KOPT-K1 (cell line): ENCODE results near the gene SHISAL1.

ENCODE experiments used
- H3K27ac ChIP-seq: fragments of 200-600 bp; sonication (generic); 2 replicates; pipeline ENCODE4 v1.5.1; 2016; ENCODE audit warnings: antibody characterized with exemption, mild to moderate bottlenecking, low read depth, low read length; ENCODE audit not compliant: poor library complexity, severe bottlenecking
- H3K36me3 ChIP-seq: fragments of 200-600 bp; sonication (generic); 2 replicates; pipeline ENCODE4 v1.5.1; 2017; ENCODE audit warnings: antibody characterized with exemption, mild to moderate bottlenecking, low read length, moderate library complexity; ENCODE audit not compliant: insufficient read depth
- H3K9me3 ChIP-seq: fragments of 200-600 bp; sonication (generic); 2 replicates; pipeline ENCODE4 v1.5.1; 2017; ENCODE audit warnings: antibody characterized with exemption, low read length, mild to moderate bottlenecking; ENCODE audit not compliant: insufficient read depth, poor library complexity, severe bottlenecking

Gene SHISAL1

DNA sequence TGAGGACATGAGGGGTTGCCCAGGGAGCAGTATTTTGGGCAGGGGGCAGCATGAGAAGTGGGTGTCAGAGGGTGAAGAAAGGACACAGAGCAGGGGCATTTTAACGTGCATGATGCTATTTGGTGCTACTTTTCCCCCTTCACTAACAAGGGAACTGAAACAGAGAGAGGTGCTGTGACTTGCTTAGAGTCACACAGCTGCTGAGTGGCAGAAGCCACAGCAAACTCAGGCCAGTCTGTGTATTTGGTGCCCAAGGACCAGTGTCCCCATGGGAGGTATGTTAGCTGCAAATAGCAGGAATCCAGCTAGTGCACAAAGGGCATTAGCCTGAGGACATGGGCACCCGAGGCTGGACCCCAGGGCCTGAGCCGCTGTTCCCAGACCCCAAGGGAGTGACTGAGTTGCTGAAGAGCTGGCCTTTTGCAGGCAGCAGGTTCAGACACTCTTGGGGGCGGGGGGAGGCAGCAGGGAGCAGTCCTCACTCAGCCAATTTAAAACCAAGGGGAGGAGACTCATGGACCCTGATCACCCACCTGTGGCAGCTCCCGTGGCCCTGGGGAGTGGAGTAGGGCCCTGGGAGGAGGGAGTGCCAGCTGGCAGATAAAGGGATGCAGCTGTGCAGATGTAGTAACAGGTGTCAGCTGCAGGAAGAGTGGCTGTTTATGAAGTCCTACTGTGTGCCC, 117.4 kb downstream of the SHISAL1 start:
- H3K27ac ChIP-seq, result no peak overlapping the region
- H3K36me3 ChIP-seq, result peaks cover 32% of the 10 kb centered on the region
- H3K9me3 ChIP-seq, result no peaks in the 10 kb centered on the region

DNA sequence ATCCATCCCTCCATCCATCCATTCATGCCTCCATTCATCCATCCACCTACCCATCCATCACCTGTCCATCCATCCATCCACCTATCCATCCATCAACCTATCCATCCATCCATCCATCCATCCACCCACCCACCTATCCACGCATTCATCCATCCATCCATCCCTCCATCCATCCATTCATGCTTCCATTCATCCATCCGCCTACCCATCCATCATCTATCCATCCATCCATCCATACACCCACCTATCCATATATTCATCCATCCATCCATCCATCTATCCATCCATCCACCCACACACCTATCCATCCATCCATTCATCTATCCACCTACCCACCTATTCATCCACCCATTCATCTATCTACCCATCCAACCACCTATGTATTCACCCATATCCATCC, 118.2 kb downstream of the SHISAL1 start:
- H3K27ac ChIP-seq, result no peak overlapping the region
- H3K36me3 ChIP-seq, result peaks cover 25% of the 10 kb centered on the region
- no peaks in the 10 kb centered on the region for H3K9me3 ChIP-seq
